ENCODE results near the gene BLVRA.
A peak's percentile ranks its signal among the peaks of the same experiment; 100 is the strongest.
"Not testable (repeated sequence)": the region's sequence is repeated elsewhere in the genome, so short reads cannot be mapped to it uniquely, and the experiment has no call there.

Gene BLVRA

GRCh38 chr7:43729214-43729923 lies 29.1 kb upstream of the BLVRA start, which contains the start of gene COA1:
Gene COA1 (minus strand): TSS chr7:43729523. CDS start chr7:43648614, 80,909 bp downstream.
- Histone ChIP-seq H2AFZ (ENCODE audit: low read length) (peak within 1 kb of the TSS; percentile 93), H3K9me3 (replicated peaks; ENCODE audit: insufficient read depth, low read length) (no peaks in the 10 kb centered on the region), H4K20me1 (ENCODE audit: insufficient read depth, low read length) (no peaks in the 10 kb centered on the region), H3K36me3 (replicated peaks; ENCODE audit: insufficient read depth, low read length) (no peaks in the 10 kb centered on the region), H3K27ac (ENCODE audit: low read length) (peak within 1 kb of the TSS; percentile 54), H3K4me1 (ENCODE audit: low read length) (peaks cover 14% of the 10 kb centered on the region; the same call in 1 of the 2 replicates), H3F3A (ENCODE audit: insufficient read depth, low read length) (peaks cover 10% of the 10 kb centered on the region; the same call in 1 of the 2 replicates), H3K27me3 (replicated peaks; ENCODE audit: insufficient read depth, low read length) (no peaks in the 10 kb centered on the region), H3K9ac (ENCODE audit: low read length) (peak within 1 kb of the TSS; percentile 72), H3K79me2 (ENCODE audit: low read length) (peaks cover 49% of the 10 kb centered on the region), H3K4me2 (ENCODE audit: low read depth, low read length) (peak within 1 kb of the TSS; percentile 75), H3K4me3 (ENCODE audit: low read length) (peak within 1 kb of the TSS; percentile 93), H3K9me2 (replicated peaks; ENCODE audit: insufficient read depth, low read length) (no peaks in the 10 kb centered on the region)
- DNase-seq = peak; percentile 91
- TF ChIP-seq EZH2phosphoT487 (IDR thresholded peaks at IDR 0.05; ENCODE audit: low read length) (no peak), CTCF (IDR thresholded peaks at IDR 0.05; ENCODE audit: low read length) (0 out of 2 replicates have a peak, but pooled peaks have one; percentile 8)

DNA sequence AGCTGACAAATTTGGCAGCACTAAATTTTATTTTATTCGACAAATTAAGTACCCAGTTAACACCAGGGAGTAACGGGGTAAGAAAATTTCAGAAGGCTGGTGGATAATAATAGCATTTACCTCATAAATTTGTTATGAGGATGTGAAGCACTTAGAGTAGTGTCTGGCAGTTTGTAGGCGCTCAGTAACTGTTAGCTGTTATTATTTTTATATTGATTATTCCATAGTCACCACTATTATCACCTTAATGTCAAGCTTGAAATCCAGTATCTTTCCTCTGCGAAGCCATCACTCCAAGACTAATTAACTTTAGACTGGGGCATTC lies 28.6 kb upstream of the BLVRA start:
- DNase-seq = no peak
- peak overlapping the region; percentile 54; the same call in 1 of the 2 replicates for H3K27ac ChIP-seq (ENCODE audit: low read length)
- H3K79me2 ChIP-seq (ENCODE audit: low read length) = peaks cover 44% of the 10 kb centered on the region
- no peaks in the 10 kb centered on the region for H3K9me3 ChIP-seq (replicated peaks; ENCODE audit: insufficient read depth, low read length)
- peak overlapping the region; percentile 93 for H2AFZ ChIP-seq (ENCODE audit: low read length)
- H3F3A ChIP-seq (ENCODE audit: insufficient read depth, low read length) = peaks cover 10% of the 10 kb centered on the region; the same call in 1 of the 2 replicates
- H4K20me1 ChIP-seq (ENCODE audit: insufficient read depth, low read length) = no peaks in the 10 kb centered on the region
- peak overlapping the region; percentile 93 for H3K4me3 ChIP-seq (ENCODE audit: low read length)
- no peak for TF ChIP-seq EZH2 (optimal IDR thresholded peaks at IDR 0.05; ENCODE audit: low read depth, low read length)
- no peak for TF ChIP-seq EZH2phosphoT487 (IDR thresholded peaks at IDR 0.05; ENCODE audit: low read length)
- TF ChIP-seq CTCF (IDR thresholded peaks at IDR 0.05; ENCODE audit: low read length) = no peak
- peaks cover 14% of the 10 kb centered on the region; the same call in 1 of the 2 replicates for H3K4me1 ChIP-seq (ENCODE audit: low read length)
- peak overlapping the region; percentile 72 for H3K9ac ChIP-seq (ENCODE audit: low read length)
- H3K36me3 ChIP-seq (replicated peaks; ENCODE audit: insufficient read depth, low read length) = no peaks in the 10 kb centered on the region
- no peaks in the 10 kb centered on the region for H3K9me2 ChIP-seq (replicated peaks; ENCODE audit: insufficient read depth, low read length)
- H3K4me2 ChIP-seq (ENCODE audit: low read depth, low read length) = peak overlapping the region; percentile 75
- no peaks in the 10 kb centered on the region for H3K27me3 ChIP-seq (replicated peaks; ENCODE audit: insufficient read depth, low read length)

DNA sequence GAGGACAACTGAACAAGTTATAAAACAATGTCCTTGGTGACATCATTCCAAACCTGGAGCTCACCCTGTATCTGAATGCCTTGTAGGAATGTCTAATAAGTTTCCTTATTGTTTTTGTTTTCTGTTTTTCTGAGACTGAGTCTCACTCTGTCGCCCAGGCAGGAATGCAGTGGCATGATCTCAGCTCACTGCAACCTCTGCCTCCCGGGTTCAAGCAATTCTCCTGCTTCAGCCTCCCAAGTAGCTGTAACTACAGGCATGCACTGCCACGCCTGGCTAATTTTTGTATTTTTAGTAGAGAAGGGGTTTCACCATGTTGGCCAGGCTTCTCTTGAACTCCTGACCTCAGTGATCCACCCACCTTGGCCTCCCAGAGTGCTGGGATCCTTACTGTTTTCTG lies 27.0 kb upstream of the BLVRA start:
- Histone ChIP-seq H3K4me1 (ENCODE audit: low read length) (peaks cover 14% of the 10 kb centered on the region; the same call in 1 of the 2 replicates), H3K79me2 (ENCODE audit: low read length) (peaks cover 30% of the 10 kb centered on the region)
- not testable (repeated sequence) for DNase-seq; H3K27me3 ChIP-seq (replicated peaks; ENCODE audit: insufficient read depth, low read length); H4K20me1 ChIP-seq (ENCODE audit: insufficient read depth, low read length); H2AFZ ChIP-seq (ENCODE audit: low read length); H3K4me2 ChIP-seq (ENCODE audit: low read depth, low read length); H3K36me3 ChIP-seq (replicated peaks; ENCODE audit: insufficient read depth, low read length); H3K4me3 ChIP-seq (ENCODE audit: low read length); H3K27ac ChIP-seq (ENCODE audit: low read length); H3K9ac ChIP-seq (ENCODE audit: low read length); H3K9me2 ChIP-seq (replicated peaks; ENCODE audit: insufficient read depth, low read length); H3K9me3 ChIP-seq (replicated peaks; ENCODE audit: insufficient read depth, low read length); H3F3A ChIP-seq (ENCODE audit: insufficient read depth, low read length)

DNA sequence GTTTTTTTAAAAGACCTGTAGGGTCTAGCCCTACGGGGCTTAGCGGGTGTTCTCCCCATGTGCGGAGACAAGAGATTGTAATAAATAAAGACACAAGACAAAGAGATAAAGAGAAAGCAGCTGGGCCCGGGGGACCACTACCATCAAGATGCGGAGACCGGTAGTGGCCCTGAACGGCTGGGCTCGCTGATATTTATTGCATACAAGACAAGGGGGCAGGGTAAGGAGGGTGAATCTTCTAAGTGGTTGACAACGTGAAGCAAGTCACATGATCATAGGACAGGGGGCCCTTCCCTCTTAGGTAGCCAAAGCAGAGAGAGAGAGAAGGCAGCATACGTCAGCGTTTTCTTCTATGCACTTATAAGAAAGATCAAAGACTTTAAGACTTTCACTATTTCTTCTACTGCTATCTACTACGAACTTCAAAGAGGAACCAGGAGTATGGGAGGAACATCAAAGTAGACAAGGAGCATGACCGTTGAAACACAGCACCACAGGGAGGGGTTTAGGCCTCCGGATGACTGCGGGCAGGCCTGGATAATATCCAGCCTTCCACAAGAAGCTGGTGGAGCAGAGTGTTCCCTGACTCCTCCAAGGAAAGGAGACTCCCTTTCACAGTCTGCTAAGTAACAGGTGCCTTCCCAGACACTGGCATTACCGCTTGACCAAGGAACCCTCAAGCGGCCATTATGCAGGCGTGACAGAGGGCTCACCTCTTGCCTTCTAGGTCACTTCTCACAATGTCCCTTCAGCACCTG lies 23.7 kb upstream of the BLVRA start:
- H3K9ac ChIP-seq (ENCODE audit: low read length); H3K27me3 ChIP-seq (replicated peaks; ENCODE audit: insufficient read depth, low read length); H3K79me2 ChIP-seq (ENCODE audit: low read length); H3K4me1 ChIP-seq (ENCODE audit: low read length); H3K27ac ChIP-seq (ENCODE audit: low read length); H3K9me3 ChIP-seq (replicated peaks; ENCODE audit: insufficient read depth, low read length); H3K9me2 ChIP-seq (replicated peaks; ENCODE audit: insufficient read depth, low read length); H4K20me1 ChIP-seq (ENCODE audit: insufficient read depth, low read length); H3K36me3 ChIP-seq (replicated peaks; ENCODE audit: insufficient read depth, low read length); H3F3A ChIP-seq (ENCODE audit: insufficient read depth, low read length): not testable (repeated sequence)
- peak overlapping the region; percentile 47; the same call in 1 of the 2 replicates for H3K4me2 ChIP-seq (ENCODE audit: low read depth, low read length)
- 0 out of 2 replicates have a peak overlapping the region, but pooled peaks have one; percentile 21 for H2AFZ ChIP-seq (ENCODE audit: low read length)
- DNase-seq = peak; percentile 61
- peak overlapping the region; percentile 32; the same call in 1 of the 2 replicates for H3K4me3 ChIP-seq (ENCODE audit: low read length)
